GM12864 (cell line): Measurements from ENCODE around the gene PEF1.

Source experiments
- DNase-seq: peaks from one replicate; pipeline ENCODE4 v3.0.0-alpha.2; 2011; ENCODE audit warnings: low read depth
- H3K4me3 ChIP-seq: 2 replicates; pipeline ENCODE4 v1.5.1; 2011; ENCODE audit warnings: mild to moderate bottlenecking, low read depth, low read length, control low read depth
- TF ChIP-seq, protein P1 (sequence below): IDR thresholded peaks from 2 replicates; pipeline ENCODE4 v1.5.1; 2011; ENCODE audit warnings: low read depth, mild to moderate bottlenecking, moderate library complexity, low read length, control low read depth, inconsistent platforms; ENCODE audit errors: missing control alignments

Gene PEF1

DNA sequence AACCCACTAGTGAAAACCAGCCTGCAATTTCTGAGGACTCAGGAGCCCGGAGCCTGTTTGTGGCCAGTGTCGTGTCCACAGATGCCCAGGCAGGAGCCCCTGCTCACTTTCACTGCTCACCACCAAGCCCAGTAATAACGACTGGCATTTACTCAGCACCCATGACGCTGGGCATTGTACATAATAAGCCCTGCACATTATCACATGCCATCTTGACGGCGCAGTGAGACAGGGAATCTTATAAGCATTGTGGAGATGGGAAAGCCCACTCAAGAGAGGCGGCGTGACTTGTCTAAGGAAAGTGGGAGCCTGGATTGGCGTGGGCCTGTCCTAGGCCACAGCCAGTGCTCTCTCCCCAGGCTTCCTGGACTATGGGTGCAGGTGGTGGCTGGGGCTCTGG, 28.8 kb upstream of the PEF1 start:
- no peak for DNase-seq
- H3K4me3 ChIP-seq: no peak overlapping the region
- TF ChIP-seq, protein P1, sequence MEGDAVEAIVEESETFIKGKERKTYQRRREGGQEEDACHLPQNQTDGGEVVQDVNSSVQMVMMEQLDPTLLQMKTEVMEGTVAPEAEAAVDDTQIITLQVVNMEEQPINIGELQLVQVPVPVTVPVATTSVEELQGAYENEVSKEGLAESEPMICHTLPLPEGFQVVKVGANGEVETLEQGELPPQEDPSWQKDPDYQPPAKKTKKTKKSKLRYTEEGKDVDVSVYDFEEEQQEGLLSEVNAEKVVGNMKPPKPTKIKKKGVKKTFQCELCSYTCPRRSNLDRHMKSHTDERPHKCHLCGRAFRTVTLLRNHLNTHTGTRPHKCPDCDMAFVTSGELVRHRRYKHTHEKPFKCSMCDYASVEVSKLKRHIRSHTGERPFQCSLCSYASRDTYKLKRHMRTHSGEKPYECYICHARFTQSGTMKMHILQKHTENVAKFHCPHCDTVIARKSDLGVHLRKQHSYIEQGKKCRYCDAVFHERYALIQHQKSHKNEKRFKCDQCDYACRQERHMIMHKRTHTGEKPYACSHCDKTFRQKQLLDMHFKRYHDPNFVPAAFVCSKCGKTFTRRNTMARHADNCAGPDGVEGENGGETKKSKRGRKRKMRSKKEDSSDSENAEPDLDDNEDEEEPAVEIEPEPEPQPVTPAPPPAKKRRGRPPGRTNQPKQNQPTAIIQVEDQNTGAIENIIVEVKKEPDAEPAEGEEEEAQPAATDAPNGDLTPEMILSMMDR: no peak

DNA sequence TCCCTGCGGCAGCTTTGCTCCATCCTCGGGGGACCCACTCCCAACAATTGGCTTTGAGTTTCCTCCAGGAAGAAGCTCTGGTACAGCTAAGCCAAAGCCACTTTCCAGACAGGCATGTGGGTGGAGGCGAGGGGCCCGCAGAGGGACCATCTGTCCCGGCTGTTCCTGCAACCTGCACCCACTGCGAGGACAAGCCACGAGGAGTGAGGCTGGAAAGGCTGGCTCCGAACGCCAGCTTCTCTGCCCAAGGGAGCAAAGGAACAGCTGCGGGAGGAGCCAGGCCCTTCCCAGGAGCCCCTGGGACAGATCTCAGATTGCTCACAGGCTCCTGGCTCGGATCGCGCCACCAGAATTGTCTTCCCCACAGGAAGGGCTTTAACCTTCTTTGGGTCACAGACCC, 28.3 kb upstream of the PEF1 start:
- no peak overlapping the region for H3K4me3 ChIP-seq
- no peak for DNase-seq
- TF ChIP-seq, protein P1: no peak

DNA sequence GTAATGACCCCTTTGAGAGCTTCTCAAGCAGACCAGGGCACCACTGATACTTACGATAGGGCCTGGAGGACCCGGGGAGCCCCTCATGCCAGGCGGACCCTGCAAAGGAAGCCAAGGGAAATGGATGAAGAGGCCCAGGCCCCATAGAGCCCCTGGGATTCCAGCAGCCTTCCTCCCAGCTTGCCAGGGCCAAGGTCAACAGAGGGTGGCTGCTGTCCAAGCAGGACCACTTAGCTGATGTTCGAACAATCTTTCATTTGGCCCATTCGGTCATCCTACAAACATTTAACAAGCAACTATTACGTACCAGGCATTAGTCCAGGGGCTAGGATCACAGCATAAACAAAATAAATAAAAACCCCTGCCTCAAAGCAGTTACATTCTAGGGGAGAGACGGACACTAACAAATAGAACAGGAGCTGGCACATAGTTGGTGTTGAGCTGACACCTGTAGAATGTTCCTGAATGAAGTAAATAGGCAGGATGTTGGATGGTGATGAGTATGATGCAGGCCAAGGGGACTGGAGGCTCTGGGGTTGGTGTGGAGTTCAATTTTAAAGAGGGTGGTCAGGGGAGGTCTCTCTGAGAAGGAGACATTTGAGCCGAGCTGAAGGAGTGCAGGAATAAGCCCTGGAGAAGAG, 27.0 kb upstream of the PEF1 start:
- TF ChIP-seq, protein P1: no peak
- no peak for DNase-seq
- H3K4me3 ChIP-seq: no peak overlapping the region

DNA sequence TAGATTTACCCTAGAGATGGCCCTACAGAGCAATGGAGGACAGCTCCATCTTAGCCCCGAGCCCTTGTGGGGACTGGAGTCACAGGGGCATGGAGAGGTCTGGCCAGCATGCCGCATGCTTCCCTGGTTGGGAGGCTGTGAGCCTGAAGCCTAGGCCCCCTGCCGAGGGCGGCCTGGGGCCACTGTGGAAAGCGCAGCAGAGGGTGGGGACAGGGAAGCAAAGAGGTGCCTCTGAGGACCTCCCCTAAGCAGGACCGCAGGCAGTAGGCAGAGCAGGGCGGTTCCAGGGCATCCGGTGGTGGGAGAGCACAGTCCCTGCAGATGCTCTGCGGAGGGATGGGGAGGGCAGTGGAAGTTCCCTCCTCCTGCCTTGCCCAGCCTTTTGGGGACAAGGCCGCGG, 26.5 kb upstream of the PEF1 start:
- no peak for DNase-seq
- no peak overlapping the region for H3K4me3 ChIP-seq
- TF ChIP-seq, protein P1: no peak

DNA sequence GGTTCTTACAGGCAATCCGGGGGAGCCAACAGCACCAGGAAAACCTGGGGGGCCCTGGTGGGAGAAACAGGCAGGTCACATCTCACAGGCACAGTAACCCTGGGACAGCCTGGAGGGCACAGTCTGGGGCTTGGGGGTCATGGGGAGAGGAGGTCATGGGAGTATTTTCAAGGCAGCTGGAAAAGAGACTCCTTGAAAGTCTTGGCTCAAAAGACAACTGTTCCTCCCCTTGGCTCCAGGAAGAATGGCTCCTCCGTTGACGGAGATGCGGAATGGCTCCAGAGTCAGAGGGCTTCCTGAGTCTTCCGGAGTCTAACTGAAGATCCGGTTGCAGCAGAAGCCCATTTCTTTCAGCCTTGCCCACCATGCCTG, 25.9 kb upstream of the PEF1 start:
- H3K4me3 ChIP-seq: no peak overlapping the region
- no peak for DNase-seq
- TF ChIP-seq, protein P1: no peak

DNA sequence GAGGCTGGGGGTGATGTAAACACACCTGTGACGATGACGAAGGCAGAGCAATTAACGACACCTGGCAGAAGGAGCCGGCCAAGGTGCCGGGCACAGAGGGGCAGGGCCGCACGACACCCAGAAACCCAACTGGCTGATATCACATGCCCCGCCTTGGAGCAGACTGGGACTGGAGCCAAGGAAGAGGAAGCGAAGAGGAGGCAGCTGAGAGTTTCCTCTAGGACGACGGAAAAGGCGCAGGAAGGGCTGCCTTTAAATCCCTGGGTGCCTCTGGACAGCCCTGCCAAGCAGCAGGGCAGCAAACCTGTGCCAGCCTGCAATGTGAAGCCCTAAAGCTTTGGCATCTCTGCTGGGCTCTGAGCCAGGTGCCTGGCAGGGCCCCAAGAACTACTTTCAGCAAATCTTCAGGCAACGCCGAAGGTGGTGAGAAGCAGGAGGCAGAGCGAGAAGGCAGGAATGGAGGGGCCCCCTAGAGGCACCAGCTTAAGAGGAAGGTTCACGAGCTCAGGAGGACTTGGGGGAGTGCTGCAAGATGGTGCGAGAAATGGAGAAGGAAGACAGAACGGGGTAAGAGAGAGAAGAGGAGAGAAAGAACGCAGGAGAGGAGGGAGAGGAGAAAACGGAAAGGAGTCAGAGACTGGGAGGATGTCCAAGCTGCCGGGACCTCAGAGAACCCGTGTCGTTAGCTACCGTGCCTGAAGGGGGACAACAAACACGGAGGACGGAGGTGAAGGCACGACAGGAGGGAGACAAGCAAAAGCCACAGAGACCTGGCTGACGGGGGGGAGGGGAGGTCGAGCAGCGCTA, 25.3 kb upstream of the PEF1 start:
- TF ChIP-seq, protein P1: no peak
- DNase-seq: no peak
- no peak overlapping the region for H3K4me3 ChIP-seq

DNA sequence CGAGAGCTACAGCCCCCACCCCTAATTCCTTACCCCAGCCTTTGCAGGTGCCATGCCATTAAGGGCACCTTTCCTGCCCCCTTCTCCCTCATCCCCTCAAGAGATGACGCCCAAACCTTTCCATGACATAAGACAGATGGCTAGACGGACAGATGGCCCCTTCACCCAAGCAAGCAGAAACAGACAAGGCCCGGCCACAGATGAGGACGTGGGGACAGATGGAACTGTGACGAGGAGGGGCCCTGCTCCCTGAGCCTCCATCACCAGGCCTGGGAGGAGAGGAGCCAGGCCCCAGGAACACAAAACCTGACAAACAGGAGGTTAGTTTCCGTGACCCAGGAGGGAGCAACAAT, 24.7 kb upstream of the PEF1 start:
- DNase-seq: no peak
- no peak overlapping the region for H3K4me3 ChIP-seq
- TF ChIP-seq, protein P1: no peak
